Osteocyte (in vitro differentiated cells): Measurements from ENCODE around the gene GIPC2. TPM values are rescaled to one million over a fixed set of nuclear protein-coding genes. Genes with fewer than 3 reads are reported as not detected.

Source experiments
- DNase-seq: peaks from one replicate; pipeline ENCODE4 v3.0.0; 2021; ENCODE audit warnings: mixed read lengths; ENCODE audit not compliant: unreplicated experiment; ENCODE audit errors: extremely low spot score
- H3K27ac Mint-ChIP-seq: one replicate; pipeline ENCODE4 v1.8.0; 2021; ENCODE audit warnings: mild to moderate bottlenecking, mixed read lengths; ENCODE audit not compliant: unreplicated experiment
- H3K27me3 Mint-ChIP-seq: one replicate; pipeline ENCODE4 v1.8.0; 2021; ENCODE audit warnings: mixed read lengths; ENCODE audit not compliant: unreplicated experiment
- H3K36me3 Mint-ChIP-seq: one replicate; pipeline ENCODE4 v1.8.0; 2021; ENCODE audit warnings: mixed read lengths; ENCODE audit not compliant: unreplicated experiment
- H3K4me1 Mint-ChIP-seq: one replicate; pipeline ENCODE4 v1.8.0; 2021; ENCODE audit warnings: mixed read lengths; ENCODE audit not compliant: unreplicated experiment
- H3K4me3 Mint-ChIP-seq: one replicate; pipeline ENCODE4 v1.8.0; 2021; ENCODE audit warnings: mild to moderate bottlenecking, moderate library complexity, mixed read lengths; ENCODE audit not compliant: unreplicated experiment
- H3K9me3 Mint-ChIP-seq: one replicate; pipeline ENCODE4 v1.8.0; 2021; ENCODE audit warnings: mixed read lengths; ENCODE audit not compliant: unreplicated experiment
- total RNA-seq: library from RNA; stranded (reverse); gene quantifications from 2 replicates; pipeline ENCODE4 v1.2.1, GENCODE V29; 2021
- TF ChIP-seq, protein P1 (sequence below): fragments of 200-600 bp; sonication (generic); IDR thresholded peaks from 2 replicates; pipeline ENCODE4 v1.5.0; 2021; ENCODE audit warnings: antibody characterized with exemption, mild to moderate bottlenecking, moderate library complexity

GIPC2 gene
- total RNA-seq, 1 donor from 2014 or later, result 0.08 TPM

- Mint-ChIP-seq H3K9me3 (no peaks in the 10 kb centered on the region), H3K27ac (no peak overlapping the region), H3K36me3 (no peaks in the 10 kb centered on the region), H3K4me3 (no peak overlapping the region), H3K27me3 (peaks cover 7% of the 10 kb centered on the region), H3K4me1 (peaks cover 16% of the 10 kb centered on the region)
- DNase-seq, result no peak
- TF ChIP-seq, protein P1, sequence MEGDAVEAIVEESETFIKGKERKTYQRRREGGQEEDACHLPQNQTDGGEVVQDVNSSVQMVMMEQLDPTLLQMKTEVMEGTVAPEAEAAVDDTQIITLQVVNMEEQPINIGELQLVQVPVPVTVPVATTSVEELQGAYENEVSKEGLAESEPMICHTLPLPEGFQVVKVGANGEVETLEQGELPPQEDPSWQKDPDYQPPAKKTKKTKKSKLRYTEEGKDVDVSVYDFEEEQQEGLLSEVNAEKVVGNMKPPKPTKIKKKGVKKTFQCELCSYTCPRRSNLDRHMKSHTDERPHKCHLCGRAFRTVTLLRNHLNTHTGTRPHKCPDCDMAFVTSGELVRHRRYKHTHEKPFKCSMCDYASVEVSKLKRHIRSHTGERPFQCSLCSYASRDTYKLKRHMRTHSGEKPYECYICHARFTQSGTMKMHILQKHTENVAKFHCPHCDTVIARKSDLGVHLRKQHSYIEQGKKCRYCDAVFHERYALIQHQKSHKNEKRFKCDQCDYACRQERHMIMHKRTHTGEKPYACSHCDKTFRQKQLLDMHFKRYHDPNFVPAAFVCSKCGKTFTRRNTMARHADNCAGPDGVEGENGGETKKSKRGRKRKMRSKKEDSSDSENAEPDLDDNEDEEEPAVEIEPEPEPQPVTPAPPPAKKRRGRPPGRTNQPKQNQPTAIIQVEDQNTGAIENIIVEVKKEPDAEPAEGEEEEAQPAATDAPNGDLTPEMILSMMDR, result no peak
Observed at GRCh38 chr1:78051005-78051404, 5.2 kb downstream of the GIPC2 start.

DNA sequence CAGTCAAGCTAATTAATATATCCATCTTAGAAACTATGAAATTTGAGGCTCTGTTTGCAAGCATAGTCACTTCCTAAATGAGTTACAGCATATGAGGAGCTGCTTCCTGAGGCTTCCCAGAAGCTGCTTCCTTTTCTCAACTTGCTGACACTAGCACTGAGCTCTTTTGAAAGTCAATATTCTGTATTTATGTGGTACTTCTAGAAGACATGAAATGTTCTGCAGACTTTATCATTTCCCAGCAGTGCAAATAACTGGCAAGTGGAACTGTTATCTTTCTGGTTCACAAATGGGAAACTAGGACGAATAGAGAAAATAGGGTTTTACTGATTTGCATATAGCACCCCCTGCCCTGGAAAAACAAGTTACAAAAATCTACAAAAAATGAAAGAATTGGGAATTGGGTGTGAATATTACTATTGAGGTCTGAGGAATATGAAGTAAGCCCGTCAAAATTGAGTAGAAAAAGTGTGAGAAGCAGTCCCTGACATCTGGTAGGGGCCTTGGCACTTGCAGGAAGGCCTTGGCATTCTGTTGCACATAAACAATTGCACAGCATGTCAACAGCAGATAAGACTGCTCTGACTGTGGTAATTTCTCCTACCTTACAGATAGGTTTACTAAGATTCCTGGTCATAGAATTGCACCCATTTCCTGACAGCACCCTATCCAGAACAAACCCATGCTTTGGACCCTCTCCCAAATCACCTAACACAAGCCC lies 7.1 kb downstream of the GIPC2 start:
- DNase-seq, result no peak
- Mint-ChIP-seq H3K36me3 (no peaks in the 10 kb centered on the region), H3K4me3 (no peak overlapping the region), H3K27ac (no peak overlapping the region), H3K27me3 (no peaks in the 10 kb centered on the region), H3K9me3 (no peaks in the 10 kb centered on the region), H3K4me1 (peaks cover 9% of the 10 kb centered on the region)
- TF ChIP-seq, protein P1, result no peak

DNA sequence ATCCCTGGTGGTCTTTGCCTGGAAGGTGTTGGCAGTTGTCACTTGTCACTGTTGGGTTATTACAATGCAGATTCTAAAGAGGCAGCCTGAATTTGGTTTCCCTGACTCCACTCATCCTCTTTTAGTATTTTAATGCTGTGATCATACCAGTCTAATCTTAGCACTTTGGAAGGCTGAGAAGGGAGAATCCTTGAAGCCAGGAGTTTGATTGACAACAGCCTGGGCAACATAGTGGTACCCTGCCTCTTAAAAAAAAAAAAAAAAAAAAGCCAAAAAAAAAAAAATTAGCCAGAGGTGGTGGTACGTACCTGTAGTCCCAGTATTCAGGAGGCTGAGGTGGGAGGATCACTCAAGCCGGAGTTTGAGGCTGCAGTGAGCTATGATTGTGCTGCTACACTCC lies 7.7 kb downstream of the GIPC2 start:
- TF ChIP-seq, protein P1, result no peak
- no peak for DNase-seq
- no peaks in the 10 kb centered on the region for H3K9me3 Mint-ChIP-seq
- no peaks in the 10 kb centered on the region for H3K27me3 Mint-ChIP-seq
- H3K4me1 Mint-ChIP-seq, result peaks cover 9% of the 10 kb centered on the region
- no peak overlapping the region for H3K27ac Mint-ChIP-seq
- no peaks in the 10 kb centered on the region for H3K36me3 Mint-ChIP-seq
- no peak overlapping the region for H3K4me3 Mint-ChIP-seq

DNA sequence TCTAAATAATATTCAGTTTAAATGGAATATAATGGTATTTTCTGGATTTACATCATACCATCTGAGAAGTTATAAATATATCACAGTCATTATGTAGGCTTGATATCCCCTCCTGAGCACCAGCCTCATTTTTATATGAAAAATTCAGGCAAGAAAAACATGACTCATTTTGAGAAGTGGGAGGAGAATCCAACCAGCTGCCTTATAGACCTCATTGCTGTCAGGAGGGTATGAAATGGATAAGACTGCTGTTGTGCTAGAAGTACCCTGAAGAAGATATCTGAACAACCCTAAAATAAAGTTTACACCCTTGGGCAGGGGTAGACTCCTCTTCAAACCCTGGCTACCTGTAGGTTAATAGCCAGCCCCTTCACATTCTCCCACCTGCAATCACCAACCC lies 8.8 kb downstream of the GIPC2 start:
- Mint-ChIP-seq H3K27ac (no peak overlapping the region), H3K4me1 (peaks cover 9% of the 10 kb centered on the region), H3K9me3 (no peaks in the 10 kb centered on the region), H3K4me3 (no peak overlapping the region), H3K27me3 (no peaks in the 10 kb centered on the region), H3K36me3 (no peaks in the 10 kb centered on the region)
- DNase-seq, result no peak
- TF ChIP-seq, protein P1, result no peak

DNA sequence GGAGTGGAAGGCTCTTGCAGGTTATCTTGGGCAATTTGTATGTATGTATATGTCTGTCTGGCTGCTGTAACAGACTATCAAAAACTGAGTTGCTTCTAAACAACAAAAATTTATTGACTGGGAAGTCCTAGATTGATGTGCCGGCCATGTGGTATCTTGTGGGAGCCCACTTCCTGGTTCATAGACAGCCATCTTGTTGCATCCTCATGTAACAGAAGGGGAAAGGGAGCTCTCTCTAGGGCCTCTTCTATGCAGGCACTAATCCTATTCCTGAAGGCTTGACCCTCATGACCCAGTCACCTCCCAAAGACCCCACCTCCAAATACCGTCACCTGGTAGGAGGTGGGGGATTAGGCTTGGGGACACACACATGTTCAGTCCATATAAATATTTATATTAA lies 9.2 kb downstream of the GIPC2 start:
- no peak overlapping the region for H3K4me3 Mint-ChIP-seq
- H3K4me1 Mint-ChIP-seq, result peaks cover 9% of the 10 kb centered on the region
- no peaks in the 10 kb centered on the region for H3K36me3 Mint-ChIP-seq
- TF ChIP-seq, protein P1, result no peak
- no peak for DNase-seq
- no peaks in the 10 kb centered on the region for H3K27me3 Mint-ChIP-seq
- no peak overlapping the region for H3K27ac Mint-ChIP-seq
- no peaks in the 10 kb centered on the region for H3K9me3 Mint-ChIP-seq
